Parathyroid adenoma (tissue), 2 donors: ENCODE measurements around the gene ZFP90.
"Not testable (repeated sequence)": the region's sequence is repeated elsewhere in the genome, so short reads cannot be mapped to it uniquely, and the experiment has no call there.

Experiments
- H2AFZ ChIP-seq: fragments of 300-600 bp; sonication (generic); one replicate; pipeline ENCODE4 v1.7.0; 2017; ENCODE audit warnings: antibody characterized with exemption, mild to moderate bottlenecking
- H3K27ac ChIP-seq: fragments of 300-600 bp; sonication (generic); one replicate; pipeline ENCODE4 v1.7.0; 2017
- H3K27me3 ChIP-seq: fragments of 300-600 bp; sonication (generic); one replicate; pipeline ENCODE4 v1.7.0; 2017; ENCODE audit warnings: low read length; ENCODE audit not compliant: control insufficient read depth, insufficient read depth
- H3K36me3 ChIP-seq: fragments of 300-600 bp; sonication (generic); one replicate; pipeline ENCODE4 v1.7.0; 2017; ENCODE audit warnings: low read length; ENCODE audit not compliant: control insufficient read depth, insufficient read depth
- H3K4me1 ChIP-seq: fragments of 300-600 bp; sonication (generic); one replicate; pipeline ENCODE4 v1.7.0; 2017; ENCODE audit warnings: control low read depth
- H3K4me2 ChIP-seq: fragments of 300-600 bp; sonication (generic); one replicate; pipeline ENCODE4 v1.7.0; 2017; ENCODE audit warnings: low read length
- H3K4me3 ChIP-seq: fragments of 300-600 bp; sonication (generic); one replicate; pipeline ENCODE4 v1.7.0; 2017; ENCODE audit warnings: low read depth, low read length
- H3K79me2 ChIP-seq: fragments of 300-600 bp; sonication (generic); one replicate; pipeline ENCODE4 v1.7.0; 2017; ENCODE audit warnings: control low read depth
- H3K9ac ChIP-seq: fragments of 300-600 bp; sonication (generic); one replicate; pipeline ENCODE4 v1.7.0; 2017; ENCODE audit warnings: mild to moderate bottlenecking
- H3K9me3 ChIP-seq: fragments of 300-600 bp; sonication (generic); one replicate; pipeline ENCODE4 v1.7.0; 2017; ENCODE audit warnings: low read length; ENCODE audit not compliant: control insufficient read depth
- CTCF ChIP-seq: fragments of 300-600 bp; sonication (generic); IDR thresholded peaks from one replicate; pipeline ENCODE4 v1.7.0; 2017; ENCODE audit warnings: antibody characterized with exemption, mild to moderate bottlenecking
- donor health status: primary hyperparathyroidism.

The ZFP90 gene

GRCh38 chr16:68535331-68535730 is 3.8 kb upstream of the ZFP90 start:
- no peak overlapping the region for H3K27ac ChIP-seq
- H3K9me3 ChIP-seq = no peaks in the 10 kb centered on the region
- no peak for TF ChIP-seq CTCF
- no peak overlapping the region for H3K9ac ChIP-seq
- peaks cover 12% of the 10 kb centered on the region for H3K79me2 ChIP-seq
- H2AFZ ChIP-seq = no peak overlapping the region
- no peaks in the 10 kb centered on the region for H3K36me3 ChIP-seq
- H3K4me1 ChIP-seq = peaks cover 13% of the 10 kb centered on the region
- no peak overlapping the region for H3K4me3 ChIP-seq
- H3K27me3 ChIP-seq = no peaks in the 10 kb centered on the region
- no peak overlapping the region for H3K4me2 ChIP-seq

GRCh38 chr16:68539711-68540239 is 684 bp downstream of the ZFP90 start:
- H3K27ac ChIP-seq = no peak overlapping the region

GRCh38 chr16:68548947-68549346 is 9.9 kb downstream of the ZFP90 start:
- no peaks in the 10 kb centered on the region for H3K36me3 ChIP-seq
- no peak for TF ChIP-seq CTCF
- no peak overlapping the region for H3K4me3 ChIP-seq
- H3K27ac ChIP-seq = no peak overlapping the region
- H3K9ac ChIP-seq = no peak overlapping the region
- H3K9me3 ChIP-seq = no peaks in the 10 kb centered on the region
- peaks cover 14% of the 10 kb centered on the region for H3K79me2 ChIP-seq
- H3K4me2 ChIP-seq = no peak overlapping the region
- H3K27me3 ChIP-seq = no peaks in the 10 kb centered on the region
- H3K4me1 ChIP-seq = no peaks in the 10 kb centered on the region
- no peak overlapping the region for H2AFZ ChIP-seq

More at GRCh38 chr16:68539711-68540239, 684 bp downstream of the ZFP90 start:
- H3K9me3 ChIP-seq = no peaks in the 10 kb centered on the region
- TF ChIP-seq CTCF = no peak
- no peak overlapping the region for H3K9ac ChIP-seq
- peak overlapping the region; percentile 98 for H3K4me2 ChIP-seq
- peak overlapping the region; percentile 66 for H2AFZ ChIP-seq
- H3K36me3 ChIP-seq = no peaks in the 10 kb centered on the region
- peak overlapping the region; percentile 49 for H3K4me3 ChIP-seq
- peaks cover 21% of the 10 kb centered on the region for H3K79me2 ChIP-seq
- H3K27me3 ChIP-seq = no peaks in the 10 kb centered on the region
- H3K4me1 ChIP-seq = peaks cover 5% of the 10 kb centered on the region

GRCh38 chr16:68553186-68553585 is 14.1 kb downstream of the ZFP90 start:
- H3K4me2 ChIP-seq = no peak overlapping the region
- H3K9ac ChIP-seq = no peak overlapping the region
- H3K27me3 ChIP-seq = no peaks in the 10 kb centered on the region
- H3K36me3 ChIP-seq = no peaks in the 10 kb centered on the region
- H3K79me2 ChIP-seq = peaks cover 14% of the 10 kb centered on the region
- no peak overlapping the region for H3K27ac ChIP-seq
- no peaks in the 10 kb centered on the region for H3K4me1 ChIP-seq
- H3K4me3 ChIP-seq = no peak overlapping the region
- no peak for TF ChIP-seq CTCF
- no peaks in the 10 kb centered on the region for H3K9me3 ChIP-seq
- no peak overlapping the region for H2AFZ ChIP-seq

GRCh38 chr16:68560341-68560740 is 21.2 kb downstream of the ZFP90 start:
- H2AFZ ChIP-seq, H3K4me3 ChIP-seq, H3K79me2 ChIP-seq, H3K27me3 ChIP-seq, H3K27ac ChIP-seq, H3K9ac ChIP-seq, H3K4me1 ChIP-seq, H3K4me2 ChIP-seq: not testable (repeated sequence)
- Histone ChIP-seq H3K9me3 (peaks cover 20% of the 10 kb centered on the region), H3K36me3 (peaks cover 29% of the 10 kb centered on the region)
